ENCODE data around the gene STUM.

STUM gene

GRCh38 chr1:226640321-226641136 is 92.0 kb downstream of the STUM start:
- no peak for DNase-seq (ENCODE audit: low read depth)

GRCh38 chr1:226641671-226642231 is 93.2 kb downstream of the STUM start:
- no peak for DNase-seq (ENCODE audit: low read depth)

GRCh38 chr1:226642421-226642820 is 93.9 kb downstream of the STUM start:
- no peak for DNase-seq (ENCODE audit: low read depth)

GRCh38 chr1:226643177-226643576 is 94.6 kb downstream of the STUM start:
- DNase-seq (ENCODE audit: low read depth): no peak

- no peak for DNase-seq (ENCODE audit: low read depth)
Measured at GRCh38 chr1:226643611-226644540, 95.3 kb downstream of the STUM start.

- no peak for DNase-seq (ENCODE audit: low read depth)
Measured at GRCh38 chr1:226644541-226645176, 96.1 kb downstream of the STUM start.

- DNase-seq (ENCODE audit: low read depth): no peak
Measured at GRCh38 chr1:226645279-226645976, 96.9 kb downstream of the STUM start.

GRCh38 chr1:226646026-226646869 is 97.7 kb downstream of the STUM start:
- no peak for DNase-seq (ENCODE audit: low read depth)

GRCh38 chr1:226646870-226647449 is 98.4 kb downstream of the STUM start:
- no peak for DNase-seq (ENCODE audit: low read depth)

- DNase-seq (ENCODE audit: low read depth): no peak
Measured at GRCh38 chr1:226647719-226648118, 99.2 kb downstream of the STUM start.

- no peak for DNase-seq (ENCODE audit: low read depth)
Measured at GRCh38 chr1:226648421-226648820, 99.9 kb downstream of the STUM start.

- DNase-seq (ENCODE audit: low read depth): no peak
Measured at GRCh38 chr1:226649244-226649643, 100.7 kb downstream of the STUM start.

- no peak for DNase-seq (ENCODE audit: low read depth)
Measured at GRCh38 chr1:226649780-226650179, 101.2 kb downstream of the STUM start.

GRCh38 chr1:226650236-226650841 is 101.8 kb downstream of the STUM start:
- DNase-seq (ENCODE audit: low read depth): no peak

- DNase-seq (ENCODE audit: low read depth): no peak
Measured at GRCh38 chr1:226651041-226651731, 102.6 kb downstream of the STUM start.

GRCh38 chr1:226651732-226652105 is 103.2 kb downstream of the STUM start:
- DNase-seq (ENCODE audit: low read depth): no peak

GRCh38 chr1:226652613-226653012 is 104.0 kb downstream of the STUM start:
- DNase-seq (ENCODE audit: low read depth): no peak

- no peak for DNase-seq (ENCODE audit: low read depth)
Measured at GRCh38 chr1:226653311-226653921, 104.9 kb downstream of the STUM start.

All from stimulated activated CD8-positive, alpha-beta memory T cell treated with anti-CD3 and anti-CD28 coated beads, Interleukin-15, amount 100 ng/mL, for 24 hours (primary cell).